Measurements from ENCODE around the gene MMP3.

Gene MMP3

GRCh38 chr11:102798012-102798746, 45.2 kb downstream of the MMP3 start, which contains the start of gene MMP1:
Gene MMP1, minus strand, starts transcription at chr11:102798160. Its CDS starts 68 bp downstream, at chr11:102798092.
- no peak for DNase-seq
- in situ Hi-C loops (cut with HindIII; ENCODE audit: low pct_ligation_motif_present, low pct_unique_long_range_greater_than_20kb, low sequenced_read_pairs), result no loop called here

- in situ Hi-C loops (cut with HindIII; ENCODE audit: low pct_ligation_motif_present, low pct_unique_long_range_greater_than_20kb, low sequenced_read_pairs), result no loop called here
- DNase-seq, result peak; percentile 49
Measured at GRCh38 chr11:102794382-102794781, 49.0 kb downstream of the MMP3 start.

GRCh38 chr11:102793677-102794290, 49.6 kb downstream of the MMP3 start:
- no peak for DNase-seq
- in situ Hi-C loops (cut with HindIII; ENCODE audit: low pct_ligation_motif_present, low pct_unique_long_range_greater_than_20kb, low sequenced_read_pairs), result no loop called here

GRCh38 chr11:102792604-102793003, 50.8 kb downstream of the MMP3 start:
- in situ Hi-C loops (cut with HindIII; ENCODE audit: low pct_ligation_motif_present, low pct_unique_long_range_greater_than_20kb, low sequenced_read_pairs), result no loop called here
- DNase-seq, result no peak

- DNase-seq, result no peak
- in situ Hi-C loops (cut with HindIII; ENCODE audit: low pct_ligation_motif_present, low pct_unique_long_range_greater_than_20kb, low sequenced_read_pairs), result no loop called here
Measured at GRCh38 chr11:102791271-102792036, 52.0 kb downstream of the MMP3 start.

GRCh38 chr11:102788334-102788995, 54.9 kb downstream of the MMP3 start:
- no peak for DNase-seq
- in situ Hi-C loops (cut with HindIII; ENCODE audit: low pct_ligation_motif_present, low pct_unique_long_range_greater_than_20kb, low sequenced_read_pairs), result no loop called here
